ENCODE results near the gene TCF7L2.

The TCF7L2 gene

GRCh38 chr10:113159563-113159962 lies 209.5 kb downstream of the TCF7L2 start:
- Histone ChIP-seq H3K36me3 (ENCODE audit: control insufficient read depth in 1 of 2, insufficient read depth in 2 of 2, low read depth in 1 of 2, low read length in 2 of 2) (peaks cover 44 to 76% of the 10 kb centered on the region in 2 experiments), H3K4me3 (ENCODE audit: insufficient read depth in 1 of 2, low read depth in 1 of 2, low read length in 2 of 2) (no peak overlapping the region), H3K9me3 (ENCODE audit: control insufficient read depth, low read length) (no peaks in the 10 kb centered on the region), H3K4ac (ENCODE audit: low read depth in 1 of 2, low read length in 2 of 2) (no peak overlapping the region), H4K91ac (ENCODE audit: low read length) (no peak overlapping the region), H2BK12ac (ENCODE audit: low read length in 2 of 2) (no peak overlapping the region), H3K4me1 (ENCODE audit: control insufficient read depth, insufficient read depth, low read depth, low read length) (peaks cover 7% of the 10 kb centered on the region), H3K9ac (ENCODE audit: low read length) (no peak overlapping the region), H4K8ac (ENCODE audit: low read length) (no peak overlapping the region), H2AFZ (ENCODE audit: low read depth, low read length) (no peak overlapping the region), H3K14ac (ENCODE audit: low read length in 2 of 2) (no peak overlapping the region), H3K27me3 (ENCODE audit: control insufficient read depth in 1 of 2, insufficient read depth in 1 of 2, low read length in 2 of 2) (no peaks in the 10 kb centered on the region), H3K18ac (ENCODE audit: low read depth in 1 of 2, low read length in 2 of 2) (no peak overlapping the region), H2BK5ac (ENCODE audit: low read depth, low read length, poor library complexity, severe bottlenecking) (no peak overlapping the region), H3K27ac (ENCODE audit: low read length, poor library complexity, severe bottlenecking) (no peak overlapping the region), H2AK5ac (ENCODE audit: low read length, severe bottlenecking) (no peak overlapping the region), H3K23ac (ENCODE audit: low read length in 2 of 2) (no peak overlapping the region), H3K79me1 (replicated peaks; ENCODE audit: low read length, poor library complexity, severe bottlenecking) (peaks cover 31% of the 10 kb centered on the region), H2BK120ac (ENCODE audit: low read depth, low read length) (no peak overlapping the region), H2BK15ac (ENCODE audit: low read depth, poor library complexity, severe bottlenecking) (no peak overlapping the region), H3K4me2 (ENCODE audit: low read length, poor library complexity, severe bottlenecking) (no peak overlapping the region)
- WGBS = 98% methylated on average over 6 of the region's 8 CpGs
- no peak for DNase-seq

- DNase-seq = no peak
- Histone ChIP-seq H4K91ac (ENCODE audit: low read length) (no peak overlapping the region), H4K8ac (ENCODE audit: low read length) (no peak overlapping the region), H3K4me3 (ENCODE audit: insufficient read depth in 1 of 2, low read depth in 1 of 2, low read length in 2 of 2) (no peak overlapping the region), H3K79me1 (replicated peaks; ENCODE audit: low read length, poor library complexity, severe bottlenecking) (peaks cover 39% of the 10 kb centered on the region), H3K36me3 (ENCODE audit: control insufficient read depth in 1 of 2, insufficient read depth in 2 of 2, low read depth in 1 of 2, low read length in 2 of 2) (peaks cover 52 to 75% of the 10 kb centered on the region in 2 experiments), H3K4ac (ENCODE audit: low read depth in 1 of 2, low read length in 2 of 2) (no peak overlapping the region), H2AK5ac (ENCODE audit: low read length, severe bottlenecking) (no peak overlapping the region), H3K9ac (ENCODE audit: low read length) (no peak overlapping the region), H2AFZ (ENCODE audit: low read depth, low read length) (no peak overlapping the region), H3K14ac (ENCODE audit: low read length in 2 of 2) (no peak overlapping the region), H2BK5ac (ENCODE audit: low read depth, low read length, poor library complexity, severe bottlenecking) (no peak overlapping the region), H3K18ac (ENCODE audit: low read depth in 1 of 2, low read length in 2 of 2) (no peak overlapping the region), H2BK15ac (ENCODE audit: low read depth, poor library complexity, severe bottlenecking) (no peak overlapping the region), H2BK12ac (ENCODE audit: low read length in 2 of 2) (no peak overlapping the region), H3K9me3 (ENCODE audit: control insufficient read depth, low read length) (no peaks in the 10 kb centered on the region), H3K27me3 (ENCODE audit: control insufficient read depth in 1 of 2, insufficient read depth in 1 of 2, low read length in 2 of 2) (no peaks in the 10 kb centered on the region), H3K4me2 (ENCODE audit: low read length, poor library complexity, severe bottlenecking) (no peak overlapping the region), H2BK120ac (ENCODE audit: low read depth, low read length) (no peak overlapping the region), H3K27ac (ENCODE audit: low read length, poor library complexity, severe bottlenecking) (no peak overlapping the region), H3K23ac (ENCODE audit: low read length in 2 of 2) (no peak overlapping the region), H3K4me1 (ENCODE audit: control insufficient read depth, insufficient read depth, low read depth, low read length) (peaks cover 7% of the 10 kb centered on the region)
- 93% methylated on average over 10 of the region's 10 CpGs for WGBS
Measured at GRCh38 chr10:113160641-113161040, 210.6 kb downstream of the TCF7L2 start.

- Histone ChIP-seq H2AFZ (ENCODE audit: low read depth, low read length) (no peak overlapping the region), H4K91ac (ENCODE audit: low read length) (no peak overlapping the region), H2AK5ac (ENCODE audit: low read length, severe bottlenecking) (no peak overlapping the region), H3K27me3 (ENCODE audit: control insufficient read depth in 1 of 2, insufficient read depth in 1 of 2, low read length in 2 of 2) (no peaks in the 10 kb centered on the region), H2BK120ac (ENCODE audit: low read depth, low read length) (no peak overlapping the region), H3K14ac (ENCODE audit: low read length in 2 of 2) (no peak overlapping the region), H3K36me3 (ENCODE audit: control insufficient read depth in 1 of 2, insufficient read depth in 2 of 2, low read depth in 1 of 2, low read length in 2 of 2) (peaks cover 51 to 76% of the 10 kb centered on the region in 2 experiments), H2BK12ac (ENCODE audit: low read length in 2 of 2) (no peak overlapping the region), H2BK5ac (ENCODE audit: low read depth, low read length, poor library complexity, severe bottlenecking) (no peak overlapping the region), H3K4me3 (ENCODE audit: insufficient read depth in 1 of 2, low read depth in 1 of 2, low read length in 2 of 2) (no peak overlapping the region), H3K79me1 (replicated peaks; ENCODE audit: low read length, poor library complexity, severe bottlenecking) (peaks cover 39% of the 10 kb centered on the region), H2BK15ac (ENCODE audit: low read depth, poor library complexity, severe bottlenecking) (no peak overlapping the region), H4K8ac (ENCODE audit: low read length) (no peak overlapping the region), H3K9me3 (ENCODE audit: control insufficient read depth, low read length) (no peaks in the 10 kb centered on the region), H3K18ac (ENCODE audit: low read depth in 1 of 2, low read length in 2 of 2) (no peak overlapping the region), H3K9ac (ENCODE audit: low read length) (no peak overlapping the region), H3K4ac (ENCODE audit: low read depth in 1 of 2, low read length in 2 of 2) (no peak overlapping the region), H3K23ac (ENCODE audit: low read length in 2 of 2) (no peak overlapping the region), H3K27ac (ENCODE audit: low read length, poor library complexity, severe bottlenecking) (no peak overlapping the region), H3K4me2 (ENCODE audit: low read length, poor library complexity, severe bottlenecking) (no peak overlapping the region), H3K4me1 (ENCODE audit: control insufficient read depth, insufficient read depth, low read depth, low read length) (peaks cover 7% of the 10 kb centered on the region)
- WGBS = 88% methylated on average over 5 of the region's 6 CpGs
- no peak for DNase-seq
Measured at GRCh38 chr10:113161066-113161465, 211.0 kb downstream of the TCF7L2 start.

- H3K27ac ChIP-seq (ENCODE audit: low read length, poor library complexity, severe bottlenecking) = no peak overlapping the region
- no peak for DNase-seq
- no peak overlapping the region for H3K4me2 ChIP-seq (ENCODE audit: low read length, poor library complexity, severe bottlenecking)
- H3K4ac ChIP-seq (ENCODE audit: low read depth in 1 of 2, low read length in 2 of 2) = no peak overlapping the region
- H3K14ac ChIP-seq (ENCODE audit: low read length in 2 of 2) = no peak overlapping the region
- no peaks in the 10 kb centered on the region for H3K9me3 ChIP-seq (ENCODE audit: control insufficient read depth, low read length)
- peaks cover 7% of the 10 kb centered on the region for H3K4me1 ChIP-seq (ENCODE audit: control insufficient read depth, insufficient read depth, low read depth, low read length)
- H3K79me1 ChIP-seq (replicated peaks; ENCODE audit: low read length, poor library complexity, severe bottlenecking) = peaks cover 36% of the 10 kb centered on the region
- H2BK5ac ChIP-seq (ENCODE audit: low read depth, low read length, poor library complexity, severe bottlenecking) = no peak overlapping the region
- no peak overlapping the region for H3K4me3 ChIP-seq (ENCODE audit: insufficient read depth in 1 of 2, low read depth in 1 of 2, low read length in 2 of 2)
- H2AK5ac ChIP-seq (ENCODE audit: low read length, severe bottlenecking) = no peak overlapping the region
- H4K91ac ChIP-seq (ENCODE audit: low read length) = no peak overlapping the region
- no peaks in the 10 kb centered on the region for H3K27me3 ChIP-seq (ENCODE audit: control insufficient read depth in 1 of 2, insufficient read depth in 1 of 2, low read length in 2 of 2)
- H3K18ac ChIP-seq (ENCODE audit: low read depth in 1 of 2, low read length in 2 of 2) = no peak overlapping the region
- H2BK12ac ChIP-seq (ENCODE audit: low read length in 2 of 2) = no peak overlapping the region
- H4K8ac ChIP-seq (ENCODE audit: low read length) = no peak overlapping the region
- no peak overlapping the region for H2AFZ ChIP-seq (ENCODE audit: low read depth, low read length)
- H3K9ac ChIP-seq (ENCODE audit: low read length) = no peak overlapping the region
- 98% methylated on average over 6 of the region's 6 CpGs for WGBS
- H3K23ac ChIP-seq (ENCODE audit: low read length in 2 of 2) = no peak overlapping the region
- H2BK120ac ChIP-seq (ENCODE audit: low read depth, low read length) = no peak overlapping the region
- no peak overlapping the region for H2BK15ac ChIP-seq (ENCODE audit: low read depth, poor library complexity, severe bottlenecking)
- peaks cover 37 to 76% of the 10 kb centered on the region in 2 experiments for H3K36me3 ChIP-seq (ENCODE audit: control insufficient read depth in 1 of 2, insufficient read depth in 2 of 2, low read depth in 1 of 2, low read length in 2 of 2)
Measured at GRCh38 chr10:113162960-113163359, 212.9 kb downstream of the TCF7L2 start.
